Measurements from ENCODE around the gene PPP1R12C.

The PPP1R12C gene

DNA sequence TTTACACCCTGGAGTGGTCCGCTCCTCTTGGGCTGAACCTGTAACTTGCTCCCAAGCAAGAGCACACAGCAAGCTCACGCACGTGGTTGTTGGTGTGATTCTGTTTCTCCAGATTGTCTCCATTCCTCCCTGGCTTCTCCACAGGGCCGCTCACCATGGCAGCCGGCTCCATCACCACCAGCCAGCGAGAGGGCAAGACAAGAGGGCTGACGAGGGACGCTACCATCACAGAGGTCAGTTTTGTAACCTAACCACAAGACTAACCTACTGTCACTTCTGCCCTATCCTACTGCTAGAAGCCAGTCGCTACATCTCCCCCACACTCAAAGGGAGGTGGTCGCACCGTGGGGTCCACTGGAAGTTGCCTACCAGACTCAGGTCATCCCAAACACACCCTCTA, 74.7 kb downstream of the PPP1R12C start:
- no peak for DNase-seq (ENCODE audit: low spot score)

- DNase-seq (ENCODE audit: low spot score), result no peak
Measured at GRCh38 chr19:55042344-55042678, 75.1 kb downstream of the PPP1R12C start.

GRCh38 chr19:55041627-55042343, 75.7 kb downstream of the PPP1R12C start:
- DNase-seq (ENCODE audit: low spot score), result no peak

DNA sequence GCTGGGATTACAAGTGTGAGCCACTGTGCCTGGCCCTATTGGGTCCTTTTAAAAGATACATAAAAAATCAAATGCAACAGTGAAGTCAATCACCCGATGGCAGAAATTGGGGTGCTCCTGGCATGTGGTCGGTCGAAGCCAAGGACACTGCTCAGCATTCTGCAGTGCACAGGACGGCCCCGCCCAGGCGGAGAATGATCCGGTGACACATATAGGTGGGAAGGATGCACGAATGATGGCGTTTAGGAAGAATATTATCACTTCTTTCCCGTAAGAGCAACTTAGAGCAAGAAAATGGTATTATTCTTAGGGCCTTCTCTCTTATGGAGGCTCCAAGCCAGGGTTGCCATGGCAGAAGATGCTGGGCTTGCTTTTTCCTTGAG, 76.2 kb downstream of the PPP1R12C start:
- no peak for DNase-seq (ENCODE audit: low spot score)

Measured in RKO (cell line).